ENCODE results near the gene SLC27A4. TPM values are rescaled to one million over a fixed set of nuclear protein-coding genes. Genes with fewer than 3 reads are reported as not detected.

SLC27A4 gene
- total and polyA plus RNA-seq, 2 donors from 2014 or later: 29.3 to 58.7 TPM

GRCh38 chr9:128397831-128398230 is 57.5 kb downstream of the SLC27A4 start:
- Histone ChIP-seq H3K4me1 (ENCODE audit: control insufficient read depth in 2 of 3, insufficient read depth in 2 of 3, low read depth in 1 of 3, low read length in 3 of 3) (no peaks in the 10 kb centered on the region), H3K27me3 (ENCODE audit: control insufficient read depth, insufficient read depth, low read length) (peaks cover 21% of the 10 kb centered on the region), H3K27ac (ENCODE audit: low read depth in 2 of 2, low read length in 2 of 2) (no peak overlapping the region), H3K4me3 (ENCODE audit: low read length in 3 of 3) (no peak overlapping the region), H3K9ac (ENCODE audit: low read length in 3 of 3) (no peak overlapping the region), H3K36me3 (ENCODE audit: control insufficient read depth in 2 of 3, insufficient read depth in 3 of 3, low read length in 3 of 3) (no peaks in the 10 kb centered on the region), H3K9me3 (ENCODE audit: control insufficient read depth in 2 of 3, insufficient read depth in 1 of 3, low read length in 3 of 3) (no peaks in the 10 kb centered on the region)
- DNase-seq (no peak), FAIRE-seq (no peak)
- intact Hi-C loops (cut with DNase I): no loop called here
- TF ChIP-seq CTCF (IDR thresholded peaks at IDR 0.05; ENCODE audit: borderline replicate concordance, extremely low read depth, insufficient read depth): no peak

GRCh38 chr9:128399861-128400260 is 59.5 kb downstream of the SLC27A4 start:
- intact Hi-C loops (cut with DNase I): no loop called here
- H3K9ac ChIP-seq (ENCODE audit: low read length in 3 of 3): no peak overlapping the region
- FAIRE-seq (no peak), DNase-seq (no peak)
- TF ChIP-seq CTCF (IDR thresholded peaks at IDR 0.05; ENCODE audit: borderline replicate concordance, extremely low read depth, insufficient read depth): no peak
- H3K9me3 ChIP-seq (ENCODE audit: control insufficient read depth in 2 of 3, insufficient read depth in 1 of 3, low read length in 3 of 3): no peaks in the 10 kb centered on the region
- peaks cover 11% of the 10 kb centered on the region for H3K27me3 ChIP-seq (ENCODE audit: control insufficient read depth, insufficient read depth, low read length)
- no peaks in the 10 kb centered on the region for H3K4me1 ChIP-seq (ENCODE audit: control insufficient read depth in 2 of 3, insufficient read depth in 2 of 3, low read depth in 1 of 3, low read length in 3 of 3)
- no peak overlapping the region for H3K4me3 ChIP-seq (ENCODE audit: low read length in 3 of 3)
- H3K27ac ChIP-seq (ENCODE audit: low read depth in 2 of 2, low read length in 2 of 2): no peak overlapping the region
- no peaks in the 10 kb centered on the region for H3K36me3 ChIP-seq (ENCODE audit: control insufficient read depth in 2 of 3, insufficient read depth in 3 of 3, low read length in 3 of 3)

DNA sequence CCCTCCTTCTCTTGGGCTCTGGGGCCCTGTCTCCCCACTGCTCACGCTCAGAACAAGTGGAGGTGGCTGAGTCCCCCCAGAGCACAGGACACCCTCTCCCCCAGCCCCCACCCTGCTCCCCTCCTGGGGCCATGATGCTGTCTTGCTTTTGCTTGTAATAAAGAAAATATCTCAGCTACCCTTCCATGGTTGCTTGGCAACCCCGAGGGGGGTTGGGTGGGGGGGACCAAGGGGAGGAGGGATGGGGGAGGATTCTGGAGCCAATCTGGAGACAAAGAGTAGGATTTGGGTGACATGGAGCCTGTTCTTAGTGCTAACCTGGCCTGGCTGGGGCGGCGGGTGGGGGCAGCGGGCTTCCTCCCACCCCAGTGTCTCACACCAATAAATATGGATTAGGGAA is 64.2 kb downstream of the SLC27A4 start:
- no peak for DNase-seq
- H3K4me1 ChIP-seq (ENCODE audit: control insufficient read depth in 2 of 3, insufficient read depth in 2 of 3, low read depth in 1 of 3, low read length in 3 of 3): no peaks in the 10 kb centered on the region
- H3K36me3 ChIP-seq (ENCODE audit: control insufficient read depth in 2 of 3, insufficient read depth in 3 of 3, low read length in 3 of 3): no peaks in the 10 kb centered on the region
- no peaks in the 10 kb centered on the region for H3K9me3 ChIP-seq (ENCODE audit: control insufficient read depth in 2 of 3, insufficient read depth in 1 of 3, low read length in 3 of 3)
- H3K9ac ChIP-seq (ENCODE audit: low read length in 3 of 3): no peak overlapping the region
- H3K27me3 ChIP-seq (ENCODE audit: control insufficient read depth, insufficient read depth, low read length): no peaks in the 10 kb centered on the region
- no peak for FAIRE-seq
- no peak overlapping the region for H3K4me3 ChIP-seq (ENCODE audit: low read length in 3 of 3)
- no peak for TF ChIP-seq CTCF (IDR thresholded peaks at IDR 0.05; ENCODE audit: borderline replicate concordance, extremely low read depth, insufficient read depth)
- intact Hi-C loops (cut with DNase I): no loop called here
- no peak overlapping the region for H3K27ac ChIP-seq (ENCODE audit: low read depth in 2 of 2, low read length in 2 of 2)

DNA sequence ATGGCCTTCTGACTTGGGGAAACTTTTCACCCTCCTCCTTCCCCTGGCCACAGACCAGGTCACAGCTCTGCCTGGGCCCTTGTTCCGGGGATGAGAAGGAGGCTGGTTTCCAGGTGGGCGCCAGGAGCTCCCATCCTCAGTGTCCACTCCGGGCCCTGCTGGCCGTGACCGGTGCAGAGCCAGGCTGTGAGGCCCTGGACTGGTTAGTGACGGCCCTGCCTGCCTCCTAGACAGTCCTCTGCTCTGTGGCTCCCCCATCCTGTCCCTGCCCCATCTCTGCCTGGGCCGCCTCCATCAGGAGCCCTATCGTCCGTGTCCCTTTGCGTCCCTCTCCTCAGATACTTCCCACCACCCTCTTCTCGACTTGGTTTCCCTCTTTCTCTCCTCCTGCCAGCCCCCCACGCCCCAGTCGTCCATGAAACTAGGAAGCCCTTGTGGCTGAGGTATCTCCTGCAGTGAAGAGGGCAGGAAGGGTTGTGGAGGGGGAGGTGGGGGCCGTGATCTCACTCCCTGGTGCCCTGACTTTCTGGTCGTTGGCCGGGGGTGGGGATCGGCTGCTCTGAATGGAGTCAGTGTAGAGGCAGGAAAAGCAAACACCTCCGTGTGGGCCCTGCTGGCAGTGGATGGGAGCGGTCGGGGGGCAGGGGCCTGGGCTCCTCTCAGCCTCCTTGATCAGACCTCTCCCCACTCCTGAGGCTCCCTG is 64.9 kb downstream of the SLC27A4 start:
- no peak for FAIRE-seq
- Histone ChIP-seq H3K9me3 (ENCODE audit: control insufficient read depth in 2 of 3, insufficient read depth in 1 of 3, low read length in 3 of 3) (no peaks in the 10 kb centered on the region), H3K27me3 (ENCODE audit: control insufficient read depth, insufficient read depth, low read length) (no peaks in the 10 kb centered on the region), H3K4me3 (ENCODE audit: low read length in 3 of 3) (no peak overlapping the region), H3K36me3 (ENCODE audit: control insufficient read depth in 2 of 3, insufficient read depth in 3 of 3, low read length in 3 of 3) (no peaks in the 10 kb centered on the region), H3K27ac (ENCODE audit: low read depth in 2 of 2, low read length in 2 of 2) (no peak overlapping the region), H3K9ac (ENCODE audit: low read length in 3 of 3) (no peak overlapping the region), H3K4me1 (ENCODE audit: control insufficient read depth in 2 of 3, insufficient read depth in 2 of 3, low read depth in 1 of 3, low read length in 3 of 3) (no peaks in the 10 kb centered on the region)
- DNase-seq: no peak
- no peak for TF ChIP-seq CTCF (IDR thresholded peaks at IDR 0.05; ENCODE audit: borderline replicate concordance, extremely low read depth, insufficient read depth)
- intact Hi-C loops (cut with DNase I): no loop called here

Data from kidney (tissue), 14 donors.